ENCODE results near the gene DCLK2. TPM values are rescaled to one million over a fixed set of nuclear protein-coding genes. Genes with fewer than 3 reads are reported as not detected.

The DCLK2 gene
- polyA plus RNA-seq, 1 of the 3 experiments (the other 2 are of a cell fraction): 10.1 TPM

DNA sequence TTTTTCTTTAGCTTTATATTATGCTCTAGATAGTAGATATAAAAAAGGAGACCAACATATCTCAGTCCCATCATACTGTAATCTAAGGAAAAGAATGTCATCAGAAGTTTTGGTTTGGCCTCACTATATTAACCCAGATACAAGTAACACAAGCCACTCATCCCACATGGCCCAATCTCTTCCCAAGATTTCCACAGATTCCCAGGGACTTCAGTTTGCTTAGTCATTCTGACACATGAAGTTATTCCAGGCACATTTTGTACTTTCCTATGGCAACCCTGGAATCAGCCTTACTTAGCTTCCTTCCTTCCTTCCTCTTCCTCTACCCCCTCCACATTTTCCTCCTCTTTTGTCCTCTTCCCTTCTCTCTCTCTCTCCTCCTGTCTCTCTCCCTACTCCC, 21.7 kb upstream of the DCLK2 start:
- no peaks in the 10 kb centered on the region for H3K9me3 ChIP-seq
- CTCF ChIA-PET: no interaction called here
- no peak for DNase-seq
- H3K9ac ChIP-seq: no peak overlapping the region
- no peak overlapping the region for H3K4me3 ChIP-seq (ENCODE audit: low read depth in 2 of 2, low read length in 1 of 2)
- no peak overlapping the region for H3K27ac ChIP-seq (ENCODE audit: low read depth in 2 of 2, low read length in 1 of 2)
- POLR2A ChIA-PET: no interaction called here
- no peak overlapping the region for H3K4me2 ChIP-seq
- H3K4me1 ChIP-seq (ENCODE audit: control insufficient read depth in 1 of 2, insufficient read depth in 2 of 2, low read depth in 1 of 2, low read length in 1 of 2): peaks cover 0 to 2% of the 10 kb centered on the region in 2 experiments; a peak in 1 of 4 replicates
- no peaks in the 10 kb centered on the region for H4K20me1 ChIP-seq (ENCODE audit: insufficient read depth)
- no peaks in the 10 kb centered on the region for H3K36me3 ChIP-seq (replicated peaks in 1 of 2; ENCODE audit: control insufficient read depth in 1 of 2, insufficient read depth in 2 of 2, low read length in 1 of 2)
- H3K79me2 ChIP-seq (ENCODE audit: insufficient read depth): no peaks in the 10 kb centered on the region
- no peak for TF ChIP-seq FOSL2 (IDR thresholded peaks at IDR 0.05; ENCODE audit: borderline replicate concordance, low read depth)
- no peak for TF ChIP-seq FOXJ3 (CRISPR knock-in tag; IDR thresholded peaks at IDR 0.05)
- TF ChIP-seq, protein P1, sequence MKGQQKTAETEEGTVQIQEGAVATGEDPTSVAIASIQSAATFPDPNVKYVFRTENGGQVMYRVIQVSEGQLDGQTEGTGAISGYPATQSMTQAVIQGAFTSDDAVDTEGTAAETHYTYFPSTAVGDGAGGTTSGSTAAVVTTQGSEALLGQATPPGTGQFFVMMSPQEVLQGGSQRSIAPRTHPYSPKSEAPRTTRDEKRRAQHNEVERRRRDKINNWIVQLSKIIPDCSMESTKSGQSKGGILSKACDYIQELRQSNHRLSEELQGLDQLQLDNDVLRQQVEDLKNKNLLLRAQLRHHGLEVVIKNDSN (IDR thresholded peaks at IDR 0.05; ENCODE audit: borderline replicate concordance, low read depth): no peak
- TF ChIP-seq POLR2AphosphoS5 (IDR thresholded peaks at IDR 0.05; ENCODE audit: low read depth, low read length): no peak
- no peak for TF ChIP-seq MXI1 (IDR thresholded peaks at IDR 0.05; ENCODE audit: low read depth, low read length)
- H3F3A ChIP-seq (replicated peaks; ENCODE audit: insufficient read depth): no peaks in the 10 kb centered on the region
- no peaks in the 10 kb centered on the region for H3K9me2 ChIP-seq
- no peaks in the 10 kb centered on the region for H3K27me3 ChIP-seq (ENCODE audit: insufficient read depth)
- no peak overlapping the region for H2AFZ ChIP-seq (ENCODE audit: low read depth)

DNA sequence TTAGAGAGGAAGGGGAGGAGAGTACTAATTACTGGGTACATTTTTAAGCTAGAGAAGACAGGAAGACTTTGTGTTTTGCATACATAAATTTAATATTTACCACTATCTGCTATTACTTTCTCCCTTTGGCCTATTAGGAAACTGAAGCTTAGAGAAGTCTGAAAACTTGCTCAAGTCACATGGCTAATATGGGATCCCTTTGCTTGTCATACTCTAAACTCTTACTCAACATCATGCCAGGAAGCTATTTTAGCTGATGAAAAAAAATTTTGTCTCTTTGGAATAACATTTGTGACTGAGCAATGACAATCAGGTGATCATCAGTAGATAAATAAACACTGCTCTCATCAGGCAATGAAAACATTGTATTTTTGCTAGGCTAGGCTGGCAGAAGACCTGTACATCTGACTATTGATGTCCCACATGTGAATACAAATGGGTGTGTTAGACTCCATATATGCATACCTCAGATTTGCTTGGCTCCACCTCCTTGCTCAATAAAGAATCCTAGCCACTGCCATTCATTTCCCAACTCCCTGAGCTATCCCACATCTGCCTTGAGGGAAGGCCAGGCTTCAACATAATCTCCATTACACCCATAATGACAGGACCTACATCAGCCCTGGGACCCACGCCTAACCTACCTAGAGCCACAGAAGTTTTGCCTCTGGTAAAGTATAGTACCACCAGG, 17.0 kb upstream of the DCLK2 start:
- ChIA-PET CTCF (interaction anchor here (0.7 to 1.6 kb wide), 3 partner anchors 12 to 182 kb away, joined by 3 to 6 read pairs (median 4); no protein-coding TSS in a partner anchor), POLR2A (interaction anchor here (0.6 kb wide), 1 partner anchor 109 kb away, joined by 3 read pairs; no protein-coding TSS in a partner anchor)
- no peaks in the 10 kb centered on the region for H3K9me2 ChIP-seq
- no peaks in the 10 kb centered on the region for H3F3A ChIP-seq (replicated peaks; ENCODE audit: insufficient read depth)
- H3K27ac ChIP-seq (ENCODE audit: low read depth in 2 of 2, low read length in 1 of 2): no peak overlapping the region
- peaks cover 0 to 3% of the 10 kb centered on the region in 2 experiments for H3K36me3 ChIP-seq (replicated peaks in 1 of 2; ENCODE audit: control insufficient read depth in 1 of 2, insufficient read depth in 2 of 2, low read length in 1 of 2)
- no peak overlapping the region for H3K4me3 ChIP-seq (ENCODE audit: low read depth in 2 of 2, low read length in 1 of 2)
- H3K9ac ChIP-seq: no peak overlapping the region
- H3K9me3 ChIP-seq: peaks cover 3% of the 10 kb centered on the region; the same call in 1 of the 2 replicates
- no peaks in the 10 kb centered on the region for H3K79me2 ChIP-seq (ENCODE audit: insufficient read depth)
- peaks cover 0 to 2% of the 10 kb centered on the region in 2 experiments; a peak in 2 of 4 replicates for H3K4me1 ChIP-seq (ENCODE audit: control insufficient read depth in 1 of 2, insufficient read depth in 2 of 2, low read depth in 1 of 2, low read length in 1 of 2)
- no peaks in the 10 kb centered on the region for H3K27me3 ChIP-seq (ENCODE audit: insufficient read depth)
- no peaks in the 10 kb centered on the region for H4K20me1 ChIP-seq (ENCODE audit: insufficient read depth)
- DNase-seq: no peak
- no peak overlapping the region for H2AFZ ChIP-seq (ENCODE audit: low read depth)
- H3K4me2 ChIP-seq: no peak overlapping the region
- WGBS (ENCODE audit: low lambda C conversion rate): 47% methylated on average over 1 of the region's 1 CpG
- TF ChIP-seq, protein P2, sequence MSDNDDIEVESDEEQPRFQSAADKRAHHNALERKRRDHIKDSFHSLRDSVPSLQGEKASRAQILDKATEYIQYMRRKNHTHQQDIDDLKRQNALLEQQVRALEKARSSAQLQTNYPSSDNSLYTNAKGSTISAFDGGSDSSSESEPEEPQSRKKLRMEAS (IDR thresholded peaks at IDR 0.05; ENCODE audit: low read depth): no peak
- TF ChIP-seq NFIC (IDR thresholded peaks at IDR 0.05; ENCODE audit: borderline replicate concordance): no peak
- TF ChIP-seq YY1 (IDR thresholded peaks at IDR 0.05; ENCODE audit: low read depth): no peak
- no peak for TF ChIP-seq RXRA (IDR thresholded peaks at IDR 0.05; ENCODE audit: borderline replicate concordance, low read depth)
- TF ChIP-seq IRF3 (IDR thresholded peaks at IDR 0.05; ENCODE audit: low read depth, low read length): no peak
- TF ChIP-seq GABPA (IDR thresholded peaks at IDR 0.05; ENCODE audit: low read depth): no peak
- no peak for TF ChIP-seq RCOR1 (IDR thresholded peaks at IDR 0.05; ENCODE audit: low read length)
- TF ChIP-seq REST (IDR thresholded peaks at IDR 0.05; ENCODE audit: low read depth, low read length): no peak
- no peak for TF ChIP-seq POLR2AphosphoS5 (IDR thresholded peaks at IDR 0.05; ENCODE audit: low read depth, low read length)
- no peak for TF ChIP-seq JUND (IDR thresholded peaks at IDR 0.05)
- no peak for TF ChIP-seq RAD21 (IDR thresholded peaks at IDR 0.05; ENCODE audit: low read length)
- no peak for TF ChIP-seq EZH2phosphoT487 (IDR thresholded peaks at IDR 0.05; ENCODE audit: borderline replicate concordance, low read depth)
- TF ChIP-seq TCF12 (IDR thresholded peaks at IDR 0.05): no peak
- no peak for TF ChIP-seq EP300 (IDR thresholded peaks at IDR 0.05; ENCODE audit: borderline replicate concordance in 1 of 2, low read depth in 1 of 2, low read length in 1 of 2)
- no peak for TF ChIP-seq FOSL2 (IDR thresholded peaks at IDR 0.05; ENCODE audit: borderline replicate concordance, low read depth)
- TF ChIP-seq RFX5 (IDR thresholded peaks at IDR 0.05; ENCODE audit: low read length): no peak
- no peak for TF ChIP-seq MEF2A (IDR thresholded peaks at IDR 0.05; ENCODE audit: borderline replicate concordance, low read depth)
- TF ChIP-seq PBX3 (IDR thresholded peaks at IDR 0.05): no peak

Measured in SK-N-SH (cell line).